Smooth muscle cell (in vitro differentiated cells): Measurements from ENCODE around the gene ZNF677. TPM values are rescaled to one million over a fixed set of nuclear protein-coding genes. Genes with fewer than 3 reads are reported as not detected.
"Not testable (repeated sequence)": the region's sequence is repeated elsewhere in the genome, so short reads cannot be mapped to it uniquely, and the experiment has no call there.

ENCODE experiments used
- DNase-seq: peaks from one replicate; lab custom pipeline; 2025; ENCODE audit not compliant: unreplicated experiment; lab: John Stamatoyannopoulos, UW
- H2AFZ ChIP-seq: fragments of 200-600 bp; sonication (generic); 2 replicates; pipeline ENCODE4 v1.6.0; 2016; ENCODE audit warnings: antibody characterized with exemption, low read depth, mild to moderate bottlenecking
- H3F3A ChIP-seq: fragments of 200-600 bp; sonication (generic); 2 replicates; pipeline ENCODE4 v1.6.0; 2017; ENCODE audit warnings: antibody characterized with exemption, low read depth
- H3K27ac ChIP-seq: fragments of 200-600 bp; sonication (generic); 2 replicates; pipeline ENCODE4 v1.5.1; 2016; ENCODE audit warnings: low read depth, mild to moderate bottlenecking
- H3K27me3 ChIP-seq: fragments of 200-600 bp; sonication (generic); 2 replicates; pipeline ENCODE4 v1.6.1; 2016; ENCODE audit warnings: low read depth, mild to moderate bottlenecking
- H3K36me3 ChIP-seq: fragments of 200-600 bp; sonication (generic); 2 replicates; pipeline ENCODE4 v1.5.1; 2016; ENCODE audit warnings: low read depth
- H3K4me1 ChIP-seq: fragments of 200-600 bp; sonication (generic); 2 replicates; pipeline ENCODE4 v1.5.1; 2016; ENCODE audit warnings: low read depth
- H3K4me2 ChIP-seq: fragments of 200-600 bp; sonication (generic); 2 replicates; pipeline ENCODE4 v1.6.0; 2016; ENCODE audit warnings: mild to moderate bottlenecking
- H3K4me3 ChIP-seq: fragments of 200-600 bp; sonication (generic); 2 replicates; pipeline ENCODE4 v1.5.1; 2016; ENCODE audit warnings: mild to moderate bottlenecking
- H3K79me2 ChIP-seq: fragments of 200-600 bp; sonication (generic); 2 replicates; pipeline ENCODE4 v1.6.0; 2016; ENCODE audit warnings: low read depth, mild to moderate bottlenecking
- H3K9ac ChIP-seq: fragments of 200-600 bp; sonication (generic); 2 replicates; pipeline ENCODE4 v1.6.0; 2016; ENCODE audit warnings: low read depth
- H3K9me3 ChIP-seq: fragments of 200-600 bp; sonication (generic); replicated peaks from 2 replicates; pipeline ENCODE4 v1.5.1; 2016; ENCODE audit warnings: low read depth
- H4K20me1 ChIP-seq: fragments of 200-600 bp; sonication (generic); 2 replicates; pipeline ENCODE4 v1.6.0; 2016; ENCODE audit warnings: low read depth
- WGBS: methylation state at CpG from one replicate; pipeline ENCODE4 v1.1.7; 2016; ENCODE audit warnings: low lambda C conversion rate; 5-methylcytosine and 5-hydroxymethylcytosine counted together
- polyA plus RNA-seq: library from polyadenylated mRNA; unstranded; fragments of >200 nt; fragmentation: Nextera tagmentation; extraction: Ambion mirVana; gene quantifications from 2 replicates; pipeline ENCODE4 v1.2.1, GENCODE V29; 2016
- total RNA-seq: library from RNA; depleted of rRNA; stranded (reverse); fragments of >200 nt; gene quantifications from 2 replicates; pipeline ENCODE4 v1.2.3, GENCODE V29; 2014
- TF ChIP-seq, protein P1 (sequence below): fragments of 200-600 bp; sonication (generic); IDR thresholded peaks from 2 replicates; pipeline ENCODE4 v1.5.1; 2017; ENCODE audit warnings: borderline replicate concordance, mild to moderate bottlenecking, antibody characterized with exemption; ENCODE audit not compliant: insufficient read depth, poor library complexity, severe bottlenecking

The ZNF677 gene
- total and polyA plus RNA-seq, 2 experiments from 2014 or later: 25.4 to 43.0 TPM

DNA sequence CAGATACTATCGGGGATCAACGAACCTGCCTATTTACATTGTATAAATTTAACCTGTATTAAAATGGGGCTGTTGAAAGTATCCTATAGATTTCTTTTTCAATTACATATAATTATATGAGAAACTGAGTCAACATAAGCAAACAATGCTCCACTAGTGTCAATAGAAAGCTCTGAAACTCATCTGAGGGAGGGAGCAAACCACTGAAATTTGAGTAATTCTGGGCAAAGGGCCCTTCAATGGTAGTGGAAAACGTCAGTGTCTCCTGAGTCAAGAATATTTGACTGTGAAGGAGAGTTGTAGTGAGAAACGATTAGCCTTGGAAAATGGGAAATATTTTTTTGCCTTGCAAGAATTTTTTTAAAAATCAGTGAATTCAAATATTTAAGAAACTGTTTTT, 30.4 kb upstream of the ZNF677 start:
- Histone ChIP-seq H4K20me1 (no peaks in the 10 kb centered on the region), H3K4me2 (no peak overlapping the region), H3K4me1 (no peaks in the 10 kb centered on the region), H3K9me3 (no peaks in the 10 kb centered on the region), H3K79me2 (no peaks in the 10 kb centered on the region), H2AFZ (no peak overlapping the region), H3K27me3 (no peaks in the 10 kb centered on the region), H3K36me3 (no peaks in the 10 kb centered on the region), H3K27ac (no peak overlapping the region), H3K4me3 (no peak overlapping the region), H3K9ac (no peak overlapping the region), H3F3A (no peaks in the 10 kb centered on the region)
- DNase-seq: no peak
- TF ChIP-seq, protein P1, sequence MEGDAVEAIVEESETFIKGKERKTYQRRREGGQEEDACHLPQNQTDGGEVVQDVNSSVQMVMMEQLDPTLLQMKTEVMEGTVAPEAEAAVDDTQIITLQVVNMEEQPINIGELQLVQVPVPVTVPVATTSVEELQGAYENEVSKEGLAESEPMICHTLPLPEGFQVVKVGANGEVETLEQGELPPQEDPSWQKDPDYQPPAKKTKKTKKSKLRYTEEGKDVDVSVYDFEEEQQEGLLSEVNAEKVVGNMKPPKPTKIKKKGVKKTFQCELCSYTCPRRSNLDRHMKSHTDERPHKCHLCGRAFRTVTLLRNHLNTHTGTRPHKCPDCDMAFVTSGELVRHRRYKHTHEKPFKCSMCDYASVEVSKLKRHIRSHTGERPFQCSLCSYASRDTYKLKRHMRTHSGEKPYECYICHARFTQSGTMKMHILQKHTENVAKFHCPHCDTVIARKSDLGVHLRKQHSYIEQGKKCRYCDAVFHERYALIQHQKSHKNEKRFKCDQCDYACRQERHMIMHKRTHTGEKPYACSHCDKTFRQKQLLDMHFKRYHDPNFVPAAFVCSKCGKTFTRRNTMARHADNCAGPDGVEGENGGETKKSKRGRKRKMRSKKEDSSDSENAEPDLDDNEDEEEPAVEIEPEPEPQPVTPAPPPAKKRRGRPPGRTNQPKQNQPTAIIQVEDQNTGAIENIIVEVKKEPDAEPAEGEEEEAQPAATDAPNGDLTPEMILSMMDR: no peak
- WGBS: 79% methylated on average over 4 of the region's 4 CpGs

GRCh38 chr19:53281947-53282346, 27.3 kb upstream of the ZNF677 start:
- not testable (repeated sequence) for H3K9ac ChIP-seq, H3K36me3 ChIP-seq, H3K79me2 ChIP-seq, H3F3A ChIP-seq, H3K4me3 ChIP-seq, H3K27me3 ChIP-seq, H3K27ac ChIP-seq, H3K9me3 ChIP-seq, H4K20me1 ChIP-seq, H3K4me2 ChIP-seq, DNase-seq, H2AFZ ChIP-seq
- H3K4me1 ChIP-seq: peaks cover 10% of the 10 kb centered on the region
- 85% methylated on average over 4 of the region's 8 CpGs for WGBS

- H3K36me3 ChIP-seq: no peaks in the 10 kb centered on the region
- TF ChIP-seq, protein P1: no peak
- H3K4me2 ChIP-seq: no peak overlapping the region
- no peaks in the 10 kb centered on the region for H3K9me3 ChIP-seq
- H3K4me3 ChIP-seq: no peak overlapping the region
- H3K79me2 ChIP-seq: no peaks in the 10 kb centered on the region
- no peaks in the 10 kb centered on the region for H3F3A ChIP-seq
- no peak overlapping the region for H2AFZ ChIP-seq
- no peak overlapping the region for H3K9ac ChIP-seq
- DNase-seq: no peak
- H3K27ac ChIP-seq: no peak overlapping the region
- WGBS: 99% methylated on average over 2 of the region's 2 CpGs
- no peaks in the 10 kb centered on the region for H4K20me1 ChIP-seq
- peaks cover 10% of the 10 kb centered on the region for H3K4me1 ChIP-seq
- H3K27me3 ChIP-seq: no peaks in the 10 kb centered on the region
These were observed 20.8 kb upstream of the ZNF677 start for GRCh38 chr19:53275480-53275879.

DNA sequence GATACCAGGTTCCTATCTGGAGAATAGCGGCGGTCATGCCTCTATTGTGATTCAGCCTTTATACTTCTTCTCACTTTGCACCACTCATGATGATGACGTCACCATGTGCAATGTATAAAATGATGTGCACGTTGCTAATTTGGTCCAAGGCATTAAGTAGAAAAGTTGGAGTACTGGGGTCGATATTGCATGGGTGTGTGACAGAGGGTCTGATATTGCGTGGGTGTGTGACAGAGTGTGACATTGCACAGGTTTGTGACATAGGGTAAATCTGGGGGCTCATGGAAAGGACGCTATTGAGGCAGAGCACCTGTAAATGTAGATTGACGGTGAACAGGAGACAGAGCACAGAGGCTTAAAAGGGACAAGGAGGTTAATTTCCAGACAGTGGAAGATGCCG, 17.4 kb upstream of the ZNF677 start:
- WGBS: 89% methylated on average over 9 of the region's 9 CpGs
- H3K4me1 ChIP-seq: no peaks in the 10 kb centered on the region
- no peak for DNase-seq
- no peaks in the 10 kb centered on the region for H4K20me1 ChIP-seq
- H2AFZ ChIP-seq: no peak overlapping the region
- no peak overlapping the region for H3K9ac ChIP-seq
- no peaks in the 10 kb centered on the region for H3K79me2 ChIP-seq
- no peak overlapping the region for H3K4me3 ChIP-seq
- no peak overlapping the region for H3K4me2 ChIP-seq
- no peak overlapping the region for H3K27ac ChIP-seq
- H3K36me3 ChIP-seq: no peaks in the 10 kb centered on the region
- no peaks in the 10 kb centered on the region for H3K9me3 ChIP-seq
- no peaks in the 10 kb centered on the region for H3F3A ChIP-seq
- TF ChIP-seq, protein P1: no peak
- no peaks in the 10 kb centered on the region for H3K27me3 ChIP-seq

DNA sequence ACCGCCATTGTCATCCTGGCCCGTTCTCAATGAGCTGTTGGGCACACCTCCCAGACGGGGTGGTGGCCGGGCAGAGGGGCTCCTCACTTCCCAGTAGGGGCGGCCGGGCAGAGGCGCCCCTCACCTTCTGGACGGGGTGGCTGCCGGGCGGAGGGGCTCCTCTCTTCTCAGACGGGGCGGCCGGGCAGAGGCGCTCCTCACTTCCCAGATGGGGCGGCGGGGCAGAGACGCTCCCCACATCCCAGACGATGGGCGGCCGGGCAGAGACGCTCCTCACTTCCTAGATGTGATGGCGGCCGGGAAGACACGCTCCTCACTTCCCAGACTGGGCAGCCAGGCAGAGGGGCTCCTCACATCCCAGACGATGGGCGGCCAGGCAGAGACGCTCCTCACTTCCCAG, 15.2 kb upstream of the ZNF677 start:
- 95% methylated on average over 25 of the region's 27 CpGs for WGBS
- H3F3A ChIP-seq: not testable (repeated sequence)

GRCh38 chr19:53267623-53268022, 12.9 kb upstream of the ZNF677 start, which contains the start of gene VN1R4:
TSS of gene VN1R4 (minus strand) at chr19:53267723. CDS start at chr19:53267665, 58 bp downstream.
- H3K27me3 ChIP-seq, H3F3A ChIP-seq, H3K4me1 ChIP-seq, H3K36me3 ChIP-seq, H4K20me1 ChIP-seq, H3K4me3 ChIP-seq, H2AFZ ChIP-seq, DNase-seq, H3K4me2 ChIP-seq, H3K27ac ChIP-seq, H3K79me2 ChIP-seq, H3K9ac ChIP-seq, H3K9me3 ChIP-seq: not testable (repeated sequence)
- WGBS: 90% methylated on average over 4 of the region's 5 CpGs

More for the DNA sequence above, 15.2 kb upstream of the ZNF677 start:
- H2AFZ ChIP-seq, H3K36me3 ChIP-seq, DNase-seq, H4K20me1 ChIP-seq, H3K27me3 ChIP-seq, H3K4me1 ChIP-seq, H3K4me3 ChIP-seq, H3K9ac ChIP-seq, H3K4me2 ChIP-seq, H3K27ac ChIP-seq, H3K9me3 ChIP-seq, H3K79me2 ChIP-seq: not testable (repeated sequence)
